ENCODE measurements around the gene CFAP61. TPM values are rescaled to one million over a fixed set of nuclear protein-coding genes. Genes with fewer than 3 reads are reported as not detected.

CFAP61 gene
- total and polyA plus RNA-seq, 2 experiments from 2014 or later = 1.0 TPM; not detected in 1

DNA sequence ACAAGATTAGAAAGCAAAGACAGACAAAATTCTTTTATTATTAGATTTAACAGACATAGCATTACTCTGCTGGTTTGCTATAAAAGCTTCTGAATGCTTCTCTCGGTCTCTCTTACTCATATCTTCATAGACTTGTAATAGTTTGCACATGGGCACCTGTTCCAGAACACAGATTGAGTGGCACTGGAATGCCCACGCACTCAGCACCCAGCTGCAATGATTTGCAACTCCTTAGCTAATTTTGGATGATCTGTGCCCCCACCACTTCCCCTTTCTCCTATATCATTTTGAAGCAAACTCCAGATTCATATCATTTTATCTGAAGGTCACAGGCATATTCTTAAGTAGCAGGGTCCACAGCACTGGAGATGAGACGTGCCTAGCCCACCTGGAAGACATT, 148.8 kb downstream of the CFAP61 start:
- H3K36me3 ChIP-seq (replicated peaks; ENCODE audit: insufficient read depth, low read depth) = no peaks in the 10 kb centered on the region
- no peaks in the 10 kb centered on the region for H3K27me3 ChIP-seq
- H3K4me2 ChIP-seq = no peak overlapping the region
- DNase-seq (ENCODE audit: low spot score) = no peak
- no peak overlapping the region for H3K27ac ChIP-seq
- no peaks in the 10 kb centered on the region for H3K9me3 ChIP-seq (ENCODE audit: low read depth)
- WGBS (ENCODE audit: low lambda C conversion rate, missing lambda C conversion rate) = 77% methylated on average over 3 of the region's 3 CpGs
- no peaks in the 10 kb centered on the region for H3K9me2 ChIP-seq (replicated peaks; ENCODE audit: insufficient read depth)
- H2AFZ ChIP-seq = no peak overlapping the region
- no peaks in the 10 kb centered on the region for H3K79me2 ChIP-seq
- TF ChIP-seq EZH2 (IDR thresholded peaks at IDR 0.05; ENCODE audit: borderline replicate concordance) (no peak), EZH2phosphoT487 (IDR thresholded peaks at IDR 0.05; ENCODE audit: low read depth, severe bottlenecking, unreplicated experiment) (no peak)
- TF ChIP-seq, protein P1, sequence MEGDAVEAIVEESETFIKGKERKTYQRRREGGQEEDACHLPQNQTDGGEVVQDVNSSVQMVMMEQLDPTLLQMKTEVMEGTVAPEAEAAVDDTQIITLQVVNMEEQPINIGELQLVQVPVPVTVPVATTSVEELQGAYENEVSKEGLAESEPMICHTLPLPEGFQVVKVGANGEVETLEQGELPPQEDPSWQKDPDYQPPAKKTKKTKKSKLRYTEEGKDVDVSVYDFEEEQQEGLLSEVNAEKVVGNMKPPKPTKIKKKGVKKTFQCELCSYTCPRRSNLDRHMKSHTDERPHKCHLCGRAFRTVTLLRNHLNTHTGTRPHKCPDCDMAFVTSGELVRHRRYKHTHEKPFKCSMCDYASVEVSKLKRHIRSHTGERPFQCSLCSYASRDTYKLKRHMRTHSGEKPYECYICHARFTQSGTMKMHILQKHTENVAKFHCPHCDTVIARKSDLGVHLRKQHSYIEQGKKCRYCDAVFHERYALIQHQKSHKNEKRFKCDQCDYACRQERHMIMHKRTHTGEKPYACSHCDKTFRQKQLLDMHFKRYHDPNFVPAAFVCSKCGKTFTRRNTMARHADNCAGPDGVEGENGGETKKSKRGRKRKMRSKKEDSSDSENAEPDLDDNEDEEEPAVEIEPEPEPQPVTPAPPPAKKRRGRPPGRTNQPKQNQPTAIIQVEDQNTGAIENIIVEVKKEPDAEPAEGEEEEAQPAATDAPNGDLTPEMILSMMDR (IDR thresholded peaks at IDR 0.05; ENCODE audit: poor library complexity) = no peak
- no peaks in the 10 kb centered on the region for H4K20me1 ChIP-seq (ENCODE audit: insufficient read depth, poor library complexity, severe bottlenecking)
- H3K4me3 ChIP-seq = no peak overlapping the region
- peaks cover 11% of the 10 kb centered on the region for H3K4me1 ChIP-seq (ENCODE audit: insufficient read depth)

DNA sequence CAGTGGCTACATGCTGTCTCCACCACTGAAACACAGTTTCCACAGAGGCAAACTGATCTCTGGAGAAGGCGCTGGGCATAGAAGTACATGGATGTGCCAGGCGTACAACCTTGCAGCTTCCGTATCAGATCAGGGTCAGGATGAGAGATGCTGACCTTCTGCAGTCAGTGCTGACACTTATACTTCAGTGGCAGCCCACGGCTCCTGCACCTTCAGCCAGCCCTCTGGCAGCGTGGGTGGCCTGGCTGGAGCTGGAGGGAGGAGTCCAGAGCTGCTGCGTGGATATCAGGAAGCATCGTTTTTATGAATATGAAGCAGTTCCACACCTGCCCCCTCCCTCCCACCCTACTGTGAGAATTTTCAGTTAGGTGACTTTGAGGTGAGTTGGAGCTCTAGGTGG, 149.3 kb downstream of the CFAP61 start:
- Histone ChIP-seq H3K27me3 (no peaks in the 10 kb centered on the region), H3K4me2 (no peak overlapping the region), H3K36me3 (replicated peaks; ENCODE audit: insufficient read depth, low read depth) (no peaks in the 10 kb centered on the region), H3K79me2 (no peaks in the 10 kb centered on the region), H3K27ac (no peak overlapping the region), H3K9me2 (replicated peaks; ENCODE audit: insufficient read depth) (no peaks in the 10 kb centered on the region), H2AFZ (no peak overlapping the region), H3K4me1 (ENCODE audit: insufficient read depth) (peaks cover 11% of the 10 kb centered on the region), H4K20me1 (ENCODE audit: insufficient read depth, poor library complexity, severe bottlenecking) (no peaks in the 10 kb centered on the region), H3K9me3 (ENCODE audit: low read depth) (no peaks in the 10 kb centered on the region), H3K4me3 (no peak overlapping the region)
- no peak for DNase-seq (ENCODE audit: low spot score)
- no peak for TF ChIP-seq EZH2phosphoT487 (IDR thresholded peaks at IDR 0.05; ENCODE audit: low read depth, severe bottlenecking, unreplicated experiment)
- TF ChIP-seq, protein P1 (IDR thresholded peaks at IDR 0.05; ENCODE audit: poor library complexity) = no peak
- TF ChIP-seq EZH2 (IDR thresholded peaks at IDR 0.05; ENCODE audit: borderline replicate concordance) = no peak
- 79% methylated on average over 7 of the region's 7 CpGs for WGBS (ENCODE audit: low lambda C conversion rate, missing lambda C conversion rate)

DNA sequence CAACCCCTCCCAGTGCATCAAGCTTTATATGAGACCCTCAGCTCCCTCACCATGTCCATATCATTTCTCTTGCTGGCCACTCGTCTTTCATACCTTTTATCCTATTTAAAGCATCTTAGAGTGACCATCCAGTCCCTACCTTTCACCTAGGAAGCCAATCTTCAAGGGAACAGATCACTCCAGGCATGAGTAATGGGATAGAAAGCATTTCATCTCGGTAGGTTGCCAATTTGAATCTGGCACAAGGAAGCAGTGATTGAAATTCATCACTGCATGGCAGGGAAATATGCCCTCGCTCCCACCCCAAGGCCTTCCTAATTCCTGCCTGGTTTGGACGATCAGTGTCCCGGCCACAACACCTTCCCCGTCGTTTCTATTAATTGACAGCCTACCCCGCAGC, 150.4 kb downstream of the CFAP61 start:
- 86% methylated on average over 8 of the region's 8 CpGs for WGBS (ENCODE audit: low lambda C conversion rate, missing lambda C conversion rate)
- H2AFZ ChIP-seq = no peak overlapping the region

DNA sequence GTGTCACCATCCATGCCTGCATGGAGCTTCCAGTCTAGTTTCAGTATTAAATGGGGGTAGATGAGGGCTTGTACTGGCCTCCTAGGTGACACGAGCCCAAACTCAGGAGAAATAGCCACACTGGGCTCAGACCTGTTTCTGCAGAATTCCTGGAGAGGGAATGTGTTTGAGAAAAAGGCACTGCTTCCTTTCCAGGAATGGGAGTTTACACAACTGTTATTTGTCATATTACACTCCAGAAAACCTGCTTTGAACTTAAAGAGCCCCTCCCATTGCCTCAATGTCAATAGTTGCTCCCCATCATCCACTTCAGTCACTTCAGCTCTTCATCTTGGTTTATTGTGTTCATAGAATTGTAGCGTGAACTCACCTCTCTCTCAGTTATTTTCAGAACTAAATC, 151.5 kb downstream of the CFAP61 start:
- Histone ChIP-seq H3K27ac (no peak overlapping the region), H4K20me1 (ENCODE audit: insufficient read depth, poor library complexity, severe bottlenecking) (no peaks in the 10 kb centered on the region), H3K79me2 (no peaks in the 10 kb centered on the region), H3K36me3 (replicated peaks; ENCODE audit: insufficient read depth, low read depth) (no peaks in the 10 kb centered on the region), H3K4me1 (ENCODE audit: insufficient read depth) (peaks cover 14% of the 10 kb centered on the region), H3K4me2 (no peak overlapping the region), H3K4me3 (no peak overlapping the region), H3K9me2 (replicated peaks; ENCODE audit: insufficient read depth) (no peaks in the 10 kb centered on the region), H2AFZ (no peak overlapping the region), H3K27me3 (no peaks in the 10 kb centered on the region), H3K9me3 (ENCODE audit: low read depth) (no peaks in the 10 kb centered on the region)
- DNase-seq (ENCODE audit: low spot score) = no peak
- no peak for TF ChIP-seq EZH2phosphoT487 (IDR thresholded peaks at IDR 0.05; ENCODE audit: low read depth, severe bottlenecking, unreplicated experiment)
- TF ChIP-seq, protein P1 (IDR thresholded peaks at IDR 0.05; ENCODE audit: poor library complexity) = no peak
- TF ChIP-seq EZH2 (IDR thresholded peaks at IDR 0.05; ENCODE audit: borderline replicate concordance) = no peak
- 79% methylated on average over 2 of the region's 2 CpGs for WGBS (ENCODE audit: low lambda C conversion rate, missing lambda C conversion rate)

More for the DNA sequence above, 150.4 kb downstream of the CFAP61 start:
- H4K20me1 ChIP-seq (ENCODE audit: insufficient read depth, poor library complexity, severe bottlenecking) = no peaks in the 10 kb centered on the region
- no peaks in the 10 kb centered on the region for H3K9me2 ChIP-seq (replicated peaks; ENCODE audit: insufficient read depth)
- H3K27me3 ChIP-seq = no peaks in the 10 kb centered on the region
- DNase-seq (ENCODE audit: low spot score) = no peak
- H3K36me3 ChIP-seq (replicated peaks; ENCODE audit: insufficient read depth, low read depth) = no peaks in the 10 kb centered on the region
- H3K4me2 ChIP-seq = no peak overlapping the region
- no peak overlapping the region for H3K27ac ChIP-seq
- H3K79me2 ChIP-seq = no peaks in the 10 kb centered on the region
- H3K9me3 ChIP-seq (ENCODE audit: low read depth) = no peaks in the 10 kb centered on the region
- H3K4me3 ChIP-seq = no peak overlapping the region
- H3K4me1 ChIP-seq (ENCODE audit: insufficient read depth) = peaks cover 14% of the 10 kb centered on the region
- TF ChIP-seq EZH2phosphoT487 (IDR thresholded peaks at IDR 0.05; ENCODE audit: low read depth, severe bottlenecking, unreplicated experiment) (no peak), EZH2 (IDR thresholded peaks at IDR 0.05; ENCODE audit: borderline replicate concordance) (no peak)
